Lung (tissue), 12 donors: ENCODE results near the gene PLPPR3. TPM values are rescaled to one million over a fixed set of nuclear protein-coding genes. Genes with fewer than 3 reads are reported as not detected.

Source experiments
- ATAC-seq: fragments of 200-7000 bp; cut with Tn5 transposase; one replicate; pipeline ENCODE4 v1.9.1; 2020; ENCODE audit warnings: moderate number of reproducible peaks; ENCODE audit not compliant: insufficient read depth, low FRiP score
- DNase-seq, 3 donors: peaks; one replicate each; pipeline ENCODE4 v3.0.0-alpha.2; 2013 to 2017
- H3K27ac ChIP-seq, 2 donors: one replicate each; pipeline ENCODE4 v1.5.1; 2013; ENCODE audit warnings: mild to moderate bottlenecking in 2 of 2, moderate library complexity in 2 of 2, control low read depth in 1 of 2, inconsistent platforms in 1 of 2, low read depth in 1 of 2, low read length in 1 of 2
- H3K27me3 ChIP-seq, 3 donors: one replicate each; pipeline ENCODE4 v1.5.1; 2013; ENCODE audit warnings: low read length in 2 of 3; ENCODE audit not compliant: control insufficient read depth in 3 of 3, insufficient read depth in 3 of 3
- H3K36me3 ChIP-seq, 4 donors: one replicate each; pipeline ENCODE4 v1.5.1; 2013; ENCODE audit warnings: low read length in 4 of 4, mild to moderate bottlenecking in 1 of 4, moderate library complexity in 1 of 4; ENCODE audit not compliant: control insufficient read depth in 4 of 4, insufficient read depth in 4 of 4
- H3K4me1 ChIP-seq, 5 donors: one replicate each; pipeline ENCODE4 v1.5.1; 2013; ENCODE audit warnings: low read length in 5 of 5, mild to moderate bottlenecking in 2 of 5, moderate library complexity in 1 of 5; ENCODE audit not compliant: control insufficient read depth in 5 of 5, insufficient read depth in 5 of 5
- H3K4me3 ChIP-seq: one replicate; pipeline ENCODE4 v1.5.1; 2013; ENCODE audit warnings: mild to moderate bottlenecking, control low read depth, moderate library complexity
- H3K9ac ChIP-seq, 2 donors: one replicate each; pipeline ENCODE4 v1.5.1; 2013; ENCODE audit warnings: low read length in 2 of 2, control low read depth in 1 of 2; ENCODE audit not compliant: insufficient read depth in 1 of 2
- H3K9me3 ChIP-seq, 4 donors: one replicate each; pipeline ENCODE4 v1.5.1; 2013; ENCODE audit warnings: low read length in 3 of 4, mild to moderate bottlenecking in 1 of 4, moderate library complexity in 1 of 4; ENCODE audit not compliant: control insufficient read depth in 4 of 4, insufficient read depth in 3 of 4
- CTCF ChIP-seq: IDR thresholded peaks from 2 replicates; pipeline ENCODE4 v1.5.1; 2012; ENCODE audit warnings: mild to moderate bottlenecking; ENCODE audit errors: control extremely low read depth, extremely low read depth
- WGBS, 2 donors: extraction: QIAGEN DNeasy Blood & Tissue Kit; methylation state at CpG; one replicate each; pipeline ENCODE4 v1.1.7; 2013; 5-methylcytosine and 5-hydroxymethylcytosine counted together
- polyA plus RNA-seq, 2 donors: library from polyadenylated mRNA; stranded (reverse); fragments of 200-250 nt; gene quantifications; one replicate each; pipeline ENCODE4 v1.2.1, GENCODE V29; 2013
- total RNA-seq, 2 donors: library from RNA; depleted of rRNA in 1 of 2; stranded (reverse); fragments of >200 nt in 1 of 2; gene quantifications; one replicate each; pipeline ENCODE4 v1.2.1, GENCODE V29; 2014 to 2021
- donor health status: control.
- donor health status: control.
- donor health status: Bipolar disorder and iron deficiency.
- donor health status: healthy.
- donor health status: DM: yes; HTN: yes; CAD: no.

Gene PLPPR3
- total and polyA plus RNA-seq, 4 donors: 0.91 to 14.1 (median 6.1) TPM

- Histone ChIP-seq H3K27me3 (peaks cover 0 to 6% (median 0%) of the 10 kb centered on the region in 3 donors), H3K9me3 (no peaks in the 10 kb centered on the region), H3K27ac (no peak overlapping the region), H3K36me3 (no peaks in the 10 kb centered on the region), H3K4me3 (no peak overlapping the region), H3K4me1 (peaks cover 0 to 3% (median 0%) of the 10 kb centered on the region in 5 donors), H3K9ac (no peak overlapping the region)
- DNase-seq (no peak), ATAC-seq (no peak)
- 49 to 66% methylated on average over 17 to 18 of the region's 18 CpGs for WGBS, 2 donors
- TF ChIP-seq CTCF: no peak
These were observed 7.5 kb upstream of the PLPPR3 start for GRCh38 chr19:829129-829758.

GRCh38 chr19:827710-828321 lies 6.1 kb upstream of the PLPPR3 start, which contains the start of gene AZU1:
AZU1 (plus strand) TSS chr19:827837; CDS start chr19:827847, 10 bp downstream.
- peaks cover 0 to 3% (median 0%) of the 10 kb centered on the region in 5 donors for H3K4me1 ChIP-seq
- H3K4me3 ChIP-seq: no peak within 1 kb of the TSS
- 28 to 58% methylated on average over 29 to 33 of the region's 33 CpGs for WGBS, 2 donors
- H3K9ac ChIP-seq: no peak within 1 kb of the TSS
- no peak for TF ChIP-seq CTCF
- H3K27me3 ChIP-seq: peaks cover 0 to 4% (median 0%) of the 10 kb centered on the region in 3 donors
- DNase-seq (no peak), ATAC-seq (no peak)
- no peak within 1 kb of the TSS for H3K27ac ChIP-seq
- no peaks in the 10 kb centered on the region for H3K9me3 ChIP-seq
- H3K36me3 ChIP-seq: no peaks in the 10 kb centered on the region

GRCh38 chr19:827314-827709 lies 5.6 kb upstream of the PLPPR3 start:
- no peak for DNase-seq
- Histone ChIP-seq H3K27ac (no peak overlapping the region), H3K9ac (no peak overlapping the region), H3K4me3 (no peak overlapping the region), H3K36me3 (no peaks in the 10 kb centered on the region), H3K27me3 (peaks cover 0 to 4% (median 3%) of the 10 kb centered on the region in 3 donors), H3K4me1 (peaks cover 0 to 3% (median 0%) of the 10 kb centered on the region in 5 donors), H3K9me3 (no peaks in the 10 kb centered on the region)
- 71 to 82% methylated on average over 11 of the region's 11 CpGs for WGBS, 2 donors
- ATAC-seq: no peak
- TF ChIP-seq CTCF: no peak
